Immature natural killer cell (primary cell): ENCODE results near the gene KLHL17. TPM values are rescaled to one million over a fixed set of nuclear protein-coding genes. Genes with fewer than 3 reads are reported as not detected.

Experiments
- DNase-seq, 3 donors: peaks; one replicate each; pipeline ENCODE4 v3.0.0; 2022; ENCODE audit warnings: mixed read lengths in 1 of 3
- H3K27ac Mint-ChIP-seq, 6 donors: one replicate each; pipeline ENCODE4 v1.8.0; 2020; ENCODE audit warnings: mixed read lengths in 6 of 6, mild to moderate bottlenecking in 5 of 6, inconsistent platforms in 4 of 6, moderate library complexity in 3 of 6
- H3K27me3 Mint-ChIP-seq, 3 donors: one replicate each; pipeline ENCODE4 v1.8.0; 2020 to 2021; ENCODE audit warnings: low read depth in 3 of 3, mild to moderate bottlenecking in 3 of 3, mixed read lengths in 3 of 3, moderate library complexity in 3 of 3, inconsistent platforms in 1 of 3
- H3K36me3 Mint-ChIP-seq, 3 donors: one replicate each; pipeline ENCODE4 v1.8.0; 2020; ENCODE audit warnings: mixed read lengths in 3 of 3, inconsistent platforms in 2 of 3, mild to moderate bottlenecking in 2 of 3
- H3K4me1 Mint-ChIP-seq, 2 donors: one replicate each; pipeline ENCODE4 v1.8.0; 2020; ENCODE audit warnings: inconsistent platforms in 2 of 2, mild to moderate bottlenecking in 2 of 2, mixed read lengths in 2 of 2, moderate library complexity in 1 of 2
- H3K4me3 Mint-ChIP-seq, 5 donors: one replicate each; pipeline ENCODE4 v1.8.0; 2020; ENCODE audit warnings: mild to moderate bottlenecking in 5 of 5, mixed read lengths in 5 of 5, inconsistent platforms in 3 of 5, moderate library complexity in 3 of 5
- H3K9me3 Mint-ChIP-seq, 6 donors: one replicate each; pipeline ENCODE4 v1.8.0; 2020; ENCODE audit warnings: mild to moderate bottlenecking in 6 of 6, mixed read lengths in 6 of 6, inconsistent platforms in 4 of 6, moderate library complexity in 3 of 6
- polyA plus RNA-seq, 3 donors: library from polyadenylated mRNA; unstranded; fragments of 300-500 nt; fragmentation: Illumina TruSeq; gene quantifications; one replicate each; pipeline ENCODE4 v1.2.3, GENCODE V29; 2021

KLHL17 gene
- polyA plus RNA-seq, 3 donors from 2014 or later: 1.8 to 2.2 TPM; not detected in 1

DNA sequence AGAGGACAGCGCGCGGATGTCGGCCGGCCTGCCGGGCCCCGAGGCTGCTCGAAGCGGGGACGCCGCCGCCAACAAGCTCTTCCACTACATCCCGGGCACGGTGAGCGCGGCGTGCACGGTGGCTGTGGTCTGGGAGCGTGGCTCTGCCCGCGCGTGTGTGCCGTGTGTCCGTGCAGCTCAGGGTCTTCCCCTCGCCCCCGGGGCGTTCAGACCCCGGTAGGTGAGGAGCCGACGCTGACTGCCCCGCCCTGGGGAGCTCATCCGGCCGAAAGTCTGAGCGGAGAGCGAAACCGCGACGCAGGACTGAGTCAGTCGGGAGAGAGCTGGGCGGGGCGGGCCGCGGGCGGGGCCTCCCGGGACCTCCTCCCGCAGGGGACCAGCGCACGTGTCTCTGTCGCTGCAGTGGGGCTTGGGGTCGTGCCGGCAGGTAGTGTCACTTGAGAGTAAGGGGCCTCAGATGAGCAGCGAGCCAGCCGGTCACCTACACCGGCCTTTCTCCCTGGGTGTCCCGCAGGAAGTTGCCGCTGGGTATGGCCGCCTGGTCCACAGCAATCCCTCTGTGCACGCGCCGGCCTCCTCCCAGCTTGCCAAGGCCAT is 6.4 kb downstream of the KLHL17 start:
- peaks cover 0 to 3% of the 10 kb centered on the region in 2 donors for H3K4me1 Mint-ChIP-seq
- DNase-seq: peak; percentile 59 to 61 (median 60)
- peak overlapping the region in 1 of 6 donors; percentile 42 for H3K27ac Mint-ChIP-seq
- peaks cover 0 to 3% (median 0%) of the 10 kb centered on the region in 3 donors for H3K36me3 Mint-ChIP-seq
- no peaks in the 10 kb centered on the region for H3K9me3 Mint-ChIP-seq
- peak overlapping the region; percentile 64 to 78 (median 76) for H3K4me3 Mint-ChIP-seq
- H3K27me3 Mint-ChIP-seq: peaks cover 0 to 2% (median 0%) of the 10 kb centered on the region in 3 donors

DNA sequence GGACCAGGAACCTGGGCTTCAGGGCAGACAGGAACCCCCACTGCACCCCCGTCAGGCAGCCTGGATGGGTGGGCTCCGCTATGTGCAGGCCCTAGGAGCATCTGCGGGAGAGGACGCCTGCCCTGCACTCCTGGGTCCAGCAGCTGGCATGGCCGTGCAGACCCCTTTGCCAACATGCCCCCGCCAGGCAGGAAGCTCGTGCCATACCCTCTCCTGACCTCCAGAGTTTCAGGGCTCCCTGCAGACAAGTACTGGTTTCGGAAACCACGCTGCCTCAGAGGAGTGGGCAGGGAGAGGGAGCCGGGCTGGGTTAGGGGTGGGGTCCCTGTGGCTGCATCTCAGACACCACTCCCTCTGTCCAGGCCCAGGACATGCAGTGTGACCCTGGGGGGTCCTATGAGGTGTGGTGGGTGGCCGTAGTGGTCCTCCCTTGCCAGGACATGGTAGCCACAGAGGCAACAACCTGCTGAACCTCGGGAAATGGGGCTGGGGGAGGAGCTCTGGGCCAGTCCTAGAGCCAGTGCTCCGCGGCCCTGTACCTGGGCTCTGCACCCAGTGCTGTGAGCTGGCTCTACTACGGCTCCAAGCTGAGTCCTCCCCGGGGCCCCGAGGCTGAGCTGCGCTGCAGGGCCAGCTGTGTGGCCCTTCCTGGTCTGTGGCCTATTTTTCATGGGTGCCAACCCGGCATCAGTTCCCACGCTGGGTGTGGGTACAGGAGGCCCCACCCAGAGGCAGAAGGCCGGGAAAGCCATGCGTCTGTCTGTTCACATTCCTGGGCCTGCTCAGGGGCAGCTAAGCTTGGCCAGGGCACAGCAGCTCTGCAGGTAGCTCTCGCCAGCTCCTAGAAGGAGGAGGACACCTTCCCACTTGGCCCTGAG is 7.3 kb downstream of the KLHL17 start:
- H3K27me3 Mint-ChIP-seq: peaks cover 0 to 2% (median 0%) of the 10 kb centered on the region in 3 donors
- no peak for DNase-seq
- H3K4me1 Mint-ChIP-seq: peaks cover 0 to 3% of the 10 kb centered on the region in 2 donors
- no peaks in the 10 kb centered on the region for H3K9me3 Mint-ChIP-seq
- peak overlapping the region in 3 of 5 donors; percentile 29 to 68 (median 39) for H3K4me3 Mint-ChIP-seq
- H3K36me3 Mint-ChIP-seq: peaks cover 0 to 3% (median 0%) of the 10 kb centered on the region in 3 donors
- no peak overlapping the region for H3K27ac Mint-ChIP-seq

DNA sequence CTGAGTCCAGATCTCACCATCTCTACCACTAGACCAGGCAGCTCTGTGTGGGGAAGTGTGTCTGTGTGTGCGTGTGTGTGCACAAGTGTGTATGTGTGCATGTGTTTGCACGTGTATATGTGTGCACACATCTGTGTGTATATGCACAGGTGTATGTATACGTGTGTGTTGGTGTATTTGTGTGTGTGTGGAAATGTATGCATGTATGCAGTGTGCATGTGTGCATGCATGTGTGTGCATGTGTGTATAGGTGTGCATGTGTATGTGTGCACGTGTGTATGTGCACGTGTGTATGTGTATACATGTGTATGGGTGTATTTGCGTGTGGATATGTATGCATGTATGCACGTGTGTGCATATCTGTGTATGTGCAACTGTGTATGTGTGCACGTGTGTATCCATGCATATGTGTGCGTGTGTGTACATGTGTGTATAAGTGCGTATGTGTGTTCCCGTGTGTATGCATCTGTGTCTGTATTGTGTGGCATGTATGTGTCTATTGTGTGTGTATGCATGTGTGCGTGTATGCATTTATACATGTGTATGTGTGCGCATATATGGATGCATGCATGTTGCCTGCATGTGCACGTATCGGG is 9.0 kb downstream of the KLHL17 start:
- Mint-ChIP-seq H3K4me1 (peaks cover 0 to 3% of the 10 kb centered on the region in 2 donors), H3K27ac (no peak overlapping the region), H3K27me3 (peaks cover 0 to 3% (median 0%) of the 10 kb centered on the region in 3 donors), H3K36me3 (peaks cover 0 to 3% (median 0%) of the 10 kb centered on the region in 3 donors), H3K4me3 (peak overlapping the region in 4 of 5 donors; percentile 12 to 41 (median 31)), H3K9me3 (no peaks in the 10 kb centered on the region)
- DNase-seq: no peak

DNA sequence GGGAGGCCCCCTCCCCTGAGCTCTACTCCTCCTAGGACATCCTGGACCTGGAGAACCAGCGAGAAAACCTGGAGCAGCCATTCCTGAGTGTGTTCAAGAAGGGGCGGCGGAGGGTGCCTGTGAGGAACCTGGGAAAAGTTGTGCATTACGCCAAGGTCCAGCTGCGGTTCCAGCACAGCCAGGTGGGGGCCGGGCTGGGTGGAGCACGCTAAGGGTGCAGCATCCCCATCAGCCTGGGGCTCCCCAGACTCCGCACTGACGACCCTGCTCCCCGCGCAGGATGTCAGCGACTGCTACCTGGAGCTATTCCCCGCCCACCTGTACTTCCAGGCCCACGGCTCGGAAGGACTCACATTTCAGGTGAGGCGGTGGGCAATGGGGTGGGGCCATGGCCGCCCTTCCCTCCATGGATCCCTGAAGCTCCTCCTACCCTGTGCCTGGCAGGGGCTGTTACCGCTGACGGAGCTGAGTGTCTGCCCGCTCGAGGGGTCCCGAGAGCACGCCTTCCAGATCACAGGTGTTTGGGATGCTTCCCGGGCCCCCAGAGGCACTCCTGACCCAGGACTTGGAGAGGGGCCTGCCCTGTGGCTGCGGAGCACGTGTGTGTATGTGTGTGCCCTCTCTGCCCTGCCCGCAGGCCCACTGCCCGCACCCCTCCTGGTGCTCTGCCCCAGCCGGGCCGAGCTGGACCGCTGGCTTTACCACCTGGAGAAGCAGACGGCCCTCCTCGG is 10.0 kb downstream of the KLHL17 start:
- no peak for DNase-seq
- H3K9me3 Mint-ChIP-seq: no peaks in the 10 kb centered on the region
- H3K36me3 Mint-ChIP-seq: no peaks in the 10 kb centered on the region
- peaks cover 0 to 3% (median 2%) of the 10 kb centered on the region in 3 donors for H3K27me3 Mint-ChIP-seq
- no peak overlapping the region for H3K27ac Mint-ChIP-seq
- H3K4me1 Mint-ChIP-seq: peaks cover 0 to 3% of the 10 kb centered on the region in 2 donors
- no peak overlapping the region for H3K4me3 Mint-ChIP-seq

DNA sequence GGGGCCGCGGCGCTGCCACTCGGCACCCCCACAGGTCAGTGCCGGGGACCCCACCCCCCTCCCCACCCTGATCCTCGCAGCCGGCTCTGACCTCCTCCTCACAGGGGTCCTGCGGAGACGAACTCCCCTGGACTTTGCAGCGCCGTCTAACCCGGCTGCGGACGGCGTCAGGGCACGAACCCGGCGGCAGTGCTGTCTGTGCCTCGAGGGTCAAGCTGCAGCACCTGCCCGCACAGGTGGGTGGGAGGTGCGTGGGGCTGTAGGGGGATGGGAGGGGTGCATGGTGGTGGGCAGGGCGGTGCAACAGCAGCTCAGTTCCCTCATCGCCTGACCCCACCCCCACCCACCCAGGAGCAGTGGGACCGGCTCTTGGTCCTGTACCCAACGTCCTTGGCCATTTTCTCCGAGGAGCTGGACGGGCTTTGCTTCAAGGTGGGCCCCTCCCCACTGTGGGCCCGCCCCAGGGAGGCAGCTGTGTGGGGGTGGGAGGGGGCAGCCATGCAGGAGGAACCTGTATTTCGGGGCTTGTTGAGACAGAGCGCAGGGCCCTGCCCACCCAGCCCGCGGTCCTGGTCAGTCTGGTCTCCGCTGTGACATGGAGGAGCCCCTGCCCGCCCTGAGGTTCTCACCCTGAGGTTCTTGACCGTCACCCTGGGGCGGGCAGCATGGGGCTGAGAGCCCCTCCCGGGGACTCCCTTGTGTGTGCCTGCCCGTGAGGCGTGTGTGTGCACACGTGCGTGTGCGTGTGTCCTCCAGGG is 10.8 kb downstream of the KLHL17 start:
- Mint-ChIP-seq H3K4me1 (peaks cover 6 to 9% of the 10 kb centered on the region in 2 donors), H3K27ac (no peak overlapping the region), H3K36me3 (no peaks in the 10 kb centered on the region), H3K9me3 (no peaks in the 10 kb centered on the region), H3K4me3 (no peak overlapping the region), H3K27me3 (peaks cover 0 to 3% (median 2%) of the 10 kb centered on the region in 3 donors)
- no peak for DNase-seq

DNA sequence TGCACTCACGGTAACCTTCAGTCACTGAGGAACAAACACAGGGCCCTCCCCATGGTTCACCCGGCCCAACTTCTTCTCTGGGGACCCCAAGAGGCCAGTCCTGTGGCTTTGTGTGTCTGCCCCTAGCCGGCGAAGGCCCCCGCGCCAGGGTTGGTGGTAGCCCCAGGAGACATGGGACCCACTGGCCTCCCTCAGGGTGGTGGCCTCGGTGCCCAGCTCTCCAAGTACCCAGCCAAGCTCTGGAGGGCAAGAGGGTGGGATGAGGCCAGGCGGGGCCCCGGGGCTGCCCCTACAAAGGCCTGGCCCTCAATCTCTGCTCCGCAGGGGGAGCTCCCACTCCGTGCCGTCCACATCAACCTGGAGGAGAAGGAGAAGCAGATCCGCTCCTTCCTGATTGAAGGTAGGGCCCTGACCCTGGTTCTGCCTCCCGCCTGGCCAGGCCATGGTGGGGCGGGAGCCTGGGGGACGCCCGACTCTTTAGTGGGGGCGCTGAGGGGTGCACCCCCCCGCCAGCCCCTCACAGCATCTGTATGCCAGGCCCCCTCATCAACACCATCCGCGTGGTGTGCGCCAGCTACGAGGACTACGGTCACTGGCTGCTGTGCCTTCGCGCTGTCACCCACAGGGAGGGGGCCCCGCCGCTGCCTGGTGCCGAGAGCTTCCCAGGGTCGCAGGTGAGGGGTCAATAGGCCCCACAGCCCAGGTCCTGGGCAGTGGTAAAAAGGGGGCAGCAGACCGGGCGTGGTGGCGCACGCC is 11.5 kb downstream of the KLHL17 start:
- no peak for DNase-seq
- Mint-ChIP-seq H3K9me3 (no peaks in the 10 kb centered on the region), H3K27me3 (peaks cover 0 to 3% (median 2%) of the 10 kb centered on the region in 3 donors), H3K4me1 (peaks cover 6 to 9% of the 10 kb centered on the region in 2 donors), H3K36me3 (no peaks in the 10 kb centered on the region), H3K4me3 (no peak overlapping the region), H3K27ac (no peak overlapping the region)

DNA sequence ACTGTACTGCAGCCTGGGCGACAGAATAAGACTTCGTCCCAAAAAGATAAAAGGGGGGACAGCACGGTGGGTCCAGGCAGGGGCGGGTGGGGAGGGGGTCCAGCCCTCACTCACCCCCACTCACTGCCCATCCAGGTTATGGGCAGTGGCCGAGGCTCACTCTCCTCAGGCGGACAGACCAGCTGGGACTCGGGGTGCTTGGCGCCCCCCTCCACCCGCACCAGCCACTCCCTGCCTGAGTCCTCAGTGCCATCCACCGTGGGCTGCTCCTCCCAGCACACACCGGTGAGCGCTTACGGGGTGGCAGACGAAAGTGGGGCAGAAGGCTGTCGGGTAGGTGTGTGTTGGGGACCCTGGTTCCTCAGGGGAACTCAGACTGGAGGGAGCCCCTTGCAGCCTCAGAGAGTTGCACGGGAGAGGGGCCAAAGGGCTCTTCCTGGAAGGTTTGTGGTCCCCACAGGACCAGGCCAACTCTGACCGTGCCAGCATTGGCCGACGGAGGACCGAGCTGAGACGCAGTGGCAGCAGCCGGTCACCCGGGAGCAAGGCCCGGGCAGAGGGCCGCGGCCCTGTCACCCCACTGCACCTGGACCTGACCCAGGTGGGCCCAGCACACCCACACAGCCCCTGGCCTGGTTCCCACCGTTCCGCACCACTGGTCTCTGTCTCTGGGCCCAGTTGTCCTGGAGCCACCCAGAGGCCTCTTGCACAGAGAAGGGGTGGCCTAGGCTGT is 12.5 kb downstream of the KLHL17 start:
- H3K27ac Mint-ChIP-seq: no peak overlapping the region
- no peaks in the 10 kb centered on the region for H3K36me3 Mint-ChIP-seq

DNA sequence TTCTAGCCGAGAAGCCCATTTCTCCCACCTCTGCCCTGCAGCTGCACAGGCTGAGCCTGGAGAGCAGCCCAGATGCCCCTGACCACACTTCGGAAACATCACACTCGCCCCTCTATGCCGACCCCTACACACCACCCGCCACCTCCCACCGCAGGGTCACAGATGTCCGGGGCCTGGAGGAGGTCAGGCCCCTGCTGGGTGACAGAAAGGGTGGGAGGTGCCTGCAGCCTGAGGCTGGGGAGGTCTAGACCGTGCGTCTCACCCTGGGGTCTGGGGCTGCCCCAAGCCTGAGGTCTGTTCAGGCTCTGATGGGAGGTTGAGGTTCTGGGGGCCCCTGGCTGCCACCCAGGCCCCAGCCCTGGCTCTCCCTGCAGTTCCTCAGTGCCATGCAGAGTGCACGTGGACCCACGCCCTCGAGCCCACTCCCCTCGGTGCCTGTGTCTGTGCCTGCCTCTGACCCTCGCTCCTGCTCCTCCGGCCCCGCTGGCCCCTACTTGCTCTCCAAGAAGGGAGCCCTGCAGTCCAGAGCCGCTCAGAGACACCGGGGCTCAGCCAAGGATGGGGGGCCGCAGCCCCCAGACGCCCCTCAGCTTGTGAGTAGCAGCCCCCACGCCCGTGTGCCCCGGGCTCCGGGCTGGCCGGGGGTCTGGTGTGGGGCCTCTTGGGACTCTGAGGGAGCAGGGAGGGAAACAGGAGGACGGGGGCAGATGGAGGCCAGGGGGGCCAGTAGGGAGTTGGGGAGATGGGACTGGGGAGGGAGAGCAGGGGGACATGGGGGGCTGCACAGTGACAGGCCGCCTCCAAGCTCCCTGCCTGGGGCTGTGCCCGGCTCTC is 13.3 kb downstream of the KLHL17 start:
- no peak overlapping the region for H3K4me3 Mint-ChIP-seq
- H3K27me3 Mint-ChIP-seq: peaks cover 2 to 4% (median 3%) of the 10 kb centered on the region in 3 donors
- H3K9me3 Mint-ChIP-seq: no peaks in the 10 kb centered on the region
- peaks cover 6 to 10% of the 10 kb centered on the region in 2 donors for H3K4me1 Mint-ChIP-seq
- DNase-seq: no peak
- no peaks in the 10 kb centered on the region for H3K36me3 Mint-ChIP-seq
- H3K27ac Mint-ChIP-seq: no peak overlapping the region

More for the DNA sequence above, 12.5 kb downstream of the KLHL17 start:
- H3K4me1 Mint-ChIP-seq: peaks cover 6 to 9% of the 10 kb centered on the region in 2 donors
- peaks cover 0 to 2% (median 2%) of the 10 kb centered on the region in 3 donors for H3K27me3 Mint-ChIP-seq
- no peak for DNase-seq
- no peak overlapping the region for H3K4me3 Mint-ChIP-seq
- no peaks in the 10 kb centered on the region for H3K9me3 Mint-ChIP-seq

DNA sequence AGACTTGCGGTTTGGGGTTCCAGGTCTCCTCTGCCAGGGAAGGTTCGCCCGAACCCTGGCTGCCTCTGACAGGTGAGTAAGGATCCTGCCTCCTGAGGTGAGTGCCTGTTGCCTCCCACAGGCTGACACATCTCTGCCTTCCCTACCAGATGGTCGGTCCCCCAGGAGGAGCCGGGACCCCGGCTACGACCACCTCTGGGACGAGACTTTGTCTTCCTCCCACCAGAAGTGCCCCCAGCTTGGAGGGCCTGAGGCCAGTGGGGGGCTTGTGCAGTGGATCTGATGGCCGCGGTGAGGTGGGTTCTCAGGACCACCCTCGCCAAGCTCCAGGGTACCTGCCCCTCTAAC is 13.9 kb downstream of the KLHL17 start:
- no peak for DNase-seq
- Mint-ChIP-seq H3K27ac (no peak overlapping the region), H3K27me3 (peaks cover 2 to 4% (median 3%) of the 10 kb centered on the region in 3 donors), H3K36me3 (no peaks in the 10 kb centered on the region), H3K4me3 (no peak overlapping the region), H3K9me3 (no peaks in the 10 kb centered on the region), H3K4me1 (peaks cover 6 to 10% of the 10 kb centered on the region in 2 donors)

DNA sequence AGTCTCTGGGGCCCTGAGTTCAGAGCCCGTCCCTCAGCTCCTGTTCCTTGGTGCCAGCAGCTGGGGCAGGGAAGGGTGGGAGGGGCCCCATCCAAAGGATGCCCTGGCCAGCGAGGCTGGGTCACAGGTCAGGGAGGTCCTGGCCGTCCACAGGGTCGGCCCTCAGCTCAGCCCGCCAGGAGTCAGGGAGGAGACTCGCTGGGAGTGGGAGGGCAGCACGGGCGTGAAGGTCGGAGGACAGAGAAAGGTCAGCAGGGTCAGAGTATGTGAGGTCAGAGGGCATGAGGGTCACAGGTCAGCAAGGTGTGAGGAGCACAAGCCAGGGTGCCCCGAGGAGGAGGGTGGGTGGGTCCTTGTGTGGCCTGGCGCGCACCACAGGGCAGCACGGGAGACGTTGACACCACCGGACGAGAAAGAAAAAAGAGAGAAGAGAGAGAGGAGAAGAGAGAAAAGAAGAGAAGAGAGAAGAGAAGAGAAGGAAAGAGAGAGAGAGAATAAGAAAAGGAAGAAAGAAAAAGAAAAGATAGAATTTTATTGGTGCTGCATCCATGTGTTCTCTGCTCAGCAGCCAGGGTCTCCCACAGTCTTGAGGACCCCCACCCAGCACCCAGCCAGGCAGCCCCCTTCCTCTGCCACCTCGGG is 14.4 kb downstream of the KLHL17 start:
- Mint-ChIP-seq H3K9me3 (no peaks in the 10 kb centered on the region), H3K36me3 (no peaks in the 10 kb centered on the region), H3K27me3 (peaks cover 2 to 4% (median 3%) of the 10 kb centered on the region in 3 donors), H3K27ac (peak overlapping the region in 1 of 6 donors; percentile 21), H3K4me3 (no peak overlapping the region), H3K4me1 (peaks cover 6 to 10% of the 10 kb centered on the region in 2 donors)
- no peak for DNase-seq

DNA sequence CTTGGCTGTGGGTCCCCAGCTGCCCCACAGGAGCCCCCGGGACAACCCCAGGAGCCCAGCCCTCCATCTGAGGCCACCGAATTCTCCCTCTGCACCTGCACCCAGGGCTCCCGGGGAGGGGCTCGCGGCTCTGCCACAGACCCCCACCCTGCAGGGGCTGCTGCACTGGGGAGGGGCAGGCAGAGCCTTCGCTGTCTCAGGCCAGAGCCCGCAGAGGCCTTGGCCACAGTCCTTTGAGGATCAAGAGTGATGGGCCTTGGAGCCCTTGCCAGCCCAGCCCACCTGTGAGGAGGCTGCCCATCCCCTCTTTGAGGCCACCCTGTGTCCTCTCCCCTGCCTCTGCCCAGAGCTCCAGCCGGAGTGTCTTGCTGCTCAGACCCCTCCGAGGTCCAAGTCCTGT is 15.0 kb downstream of the KLHL17 start:
- Mint-ChIP-seq H3K4me3 (peak overlapping the region in 2 of 5 donors; percentile 33 to 39), H3K9me3 (no peaks in the 10 kb centered on the region), H3K36me3 (no peaks in the 10 kb centered on the region), H3K27me3 (peaks cover 2 to 4% (median 3%) of the 10 kb centered on the region in 3 donors), H3K27ac (no peak overlapping the region), H3K4me1 (peaks cover 6 to 10% of the 10 kb centered on the region in 2 donors)
- no peak for DNase-seq
